HepG2 (cell line): ENCODE results near the gene IGFL1. TPM values are rescaled to one million over a fixed set of nuclear protein-coding genes. Genes with fewer than 3 reads are reported as not detected.

ENCODE experiments used
- HIVEP1 ChIP-seq: sonication (generic); formaldehyde crosslinking; IDR thresholded peaks from 2 replicates; pipeline ENCODE4 v1.4.0; 2020; ENCODE audit warnings: mild to moderate bottlenecking, missing genetic modification reagents
- JDP2 ChIP-seq: sonication (generic); formaldehyde crosslinking; IDR thresholded peaks from 2 replicates; pipeline ENCODE4 v1.8.1; 2022; ENCODE audit warnings: missing genetic modification reagents, borderline replicate concordance
- JUND ChIP-seq: sonication (generic); formaldehyde crosslinking; IDR thresholded peaks from 2 replicates; pipeline ENCODE4 v1.8.0; 2022; ENCODE audit warnings: mild to moderate bottlenecking, missing genetic modification reagents
- KDM2A ChIP-seq: sonication (generic); formaldehyde crosslinking; IDR thresholded peaks from 2 replicates; pipeline ENCODE4 v1.4.0; 2020; ENCODE audit warnings: low read depth, missing genetic modification reagents, borderline replicate concordance
- MEF2D ChIP-seq: sonication (generic); formaldehyde crosslinking; IDR thresholded peaks from 2 replicates; pipeline ENCODE4 v1.5.1; 2020; ENCODE audit warnings: mild to moderate bottlenecking, missing genetic modification reagents
- NFATC3 ChIP-seq: sonication (generic); formaldehyde crosslinking; IDR thresholded peaks from 2 replicates; pipeline ENCODE4 v1.5.1; 2020; ENCODE audit warnings: mild to moderate bottlenecking, missing genetic modification reagents
- SAFB2 ChIP-seq: sonication (generic); formaldehyde crosslinking; IDR thresholded peaks from 2 replicates; pipeline ENCODE4 v1.5.1; 2020; ENCODE audit warnings: missing genetic modification reagents, low read depth, mild to moderate bottlenecking, borderline replicate concordance
- SNAI1 ChIP-seq: sonication (generic); formaldehyde crosslinking; IDR thresholded peaks from 2 replicates; pipeline ENCODE4 v1.5.0; 2020; ENCODE audit warnings: mild to moderate bottlenecking, missing genetic modification reagents, borderline replicate concordance
- TOE1 ChIP-seq: sonication (generic); formaldehyde crosslinking; IDR thresholded peaks from 2 replicates; pipeline ENCODE4 v1.4.0; 2020; ENCODE audit warnings: mild to moderate bottlenecking, missing genetic modification reagents
- ZBTB21 ChIP-seq: sonication (generic); formaldehyde crosslinking; IDR thresholded peaks from 2 replicates; pipeline ENCODE4 v1.4.0; 2020; ENCODE audit warnings: missing genetic modification reagents
- ZNF143 ChIP-seq: sonication (generic); formaldehyde crosslinking; IDR thresholded peaks from 2 replicates; pipeline ENCODE4 v1.4.0; 2020; ENCODE audit warnings: missing genetic modification reagents
- ZNF232 ChIP-seq: sonication (generic); formaldehyde crosslinking; IDR thresholded peaks from 2 replicates; pipeline ENCODE4 v1.4.0; 2020; ENCODE audit warnings: missing genetic modification reagents, borderline replicate concordance
- ZNF256 ChIP-seq: sonication (generic); formaldehyde crosslinking; conservative IDR thresholded peaks from 2 replicates; pipeline ENCODE4 v1.4.0; 2020; ENCODE audit warnings: missing genetic modification reagents
- ZNF335 ChIP-seq: sonication (generic); formaldehyde crosslinking; IDR thresholded peaks from 2 replicates; pipeline ENCODE4 v1.4.0; 2020; ENCODE audit warnings: missing genetic modification reagents
- ZNF430 ChIP-seq: sonication (generic); formaldehyde crosslinking; IDR thresholded peaks from 2 replicates; pipeline ENCODE4 v1.9.0; 2021; ENCODE audit warnings: mild to moderate bottlenecking, missing genetic modification reagents
- ZNF44 ChIP-seq: sonication (generic); formaldehyde crosslinking; IDR thresholded peaks from 2 replicates; pipeline ENCODE4 v1.5.1; 2020; ENCODE audit warnings: mild to moderate bottlenecking, missing genetic modification reagents
- ZNF501 ChIP-seq: sonication (generic); formaldehyde crosslinking; IDR thresholded peaks from 2 replicates; pipeline ENCODE4 v1.5.1; 2020; ENCODE audit warnings: mild to moderate bottlenecking, moderate library complexity, missing genetic modification reagents
- ZNF652 ChIP-seq: IDR thresholded peaks from 2 replicates; pipeline ENCODE4 v1.6.1; 2016; ENCODE audit warnings: low read depth, borderline replicate concordance
- ZNF660 ChIP-seq: sonication (generic); formaldehyde crosslinking; IDR thresholded peaks from 2 replicates; pipeline ENCODE4 v1.5.1; 2020; ENCODE audit warnings: mild to moderate bottlenecking, low read depth, missing genetic modification reagents, borderline replicate concordance
- ZNF891 ChIP-seq: sonication (generic); formaldehyde crosslinking; IDR thresholded peaks from 2 replicates; pipeline ENCODE4 v1.5.0; 2020; ENCODE audit warnings: mild to moderate bottlenecking, missing genetic modification reagents
- polyA plus RNA-seq, 8 experiments: library from polyadenylated mRNA; depleted of rRNA in 3 of 8; stranded (reverse) in 7 of 8; unstranded in 1 of 8; fragments of >200 nt; fragmentation: Illumina TruSeq in 4 of 8; extraction: Trizol in 4 of 8; gene quantifications; 2 replicates each; pipeline versions ENCODE4 v1.2.1 to v1.2.3, GENCODE V29; 2011 to 2016; ENCODE audit warnings: low read depth in 4 of 8, missing spikeins in 1 of 8, mixed read lengths in 1 of 8; ENCODE audit not compliant: insufficient read depth in 1 of 8
- total RNA-seq, 5 experiments: library from RNA; depleted of rRNA; stranded (reverse); fragments of >200 nt; fragmentation: Illumina TruSeq; extraction: Trizol; gene quantifications; 2 replicates each; pipeline ENCODE4 v1.2.3, GENCODE V29; 2016; ENCODE audit warnings: low read depth in 1 of 5
- TF ChIP-seq, protein P1 (sequence below): sonication (generic); formaldehyde crosslinking; IDR thresholded peaks from 2 replicates; pipeline ENCODE4 v1.4.0; 2020; ENCODE audit warnings: missing genetic modification reagents; ENCODE audit errors: not compliant biosample characterization
- TF ChIP-seq, protein P2 (sequence below): sonication (generic); formaldehyde crosslinking; IDR thresholded peaks from 2 replicates; pipeline ENCODE4 v1.8.1; 2022; ENCODE audit warnings: mild to moderate bottlenecking, missing genetic modification reagents
- TF ChIP-seq, protein P3 (sequence below): sonication (generic); formaldehyde crosslinking; IDR thresholded peaks from 2 replicates; pipeline ENCODE4 v1.4.0; 2020; ENCODE audit warnings: missing genetic modification reagents
- TF ChIP-seq, protein P4 (sequence below): sonication (generic); formaldehyde crosslinking; IDR thresholded peaks from 2 replicates; pipeline ENCODE4 v1.4.0; 2020; ENCODE audit warnings: mild to moderate bottlenecking, missing genetic modification reagents
- TF ChIP-seq, protein P5 (sequence below): sonication (generic); formaldehyde crosslinking; conservative IDR thresholded peaks from 2 replicates; pipeline ENCODE4 v1.8.1; 2023; ENCODE audit warnings: missing genetic modification reagents
- TF ChIP-seq, protein P6 (sequence below): IDR thresholded peaks from 2 replicates; pipeline ENCODE4 v1.6.1; 2016; ENCODE audit warnings: missing compliant biosample characterization, missing genetic modification reagents, borderline replicate concordance

The IGFL1 gene
- total and polyA plus RNA-seq, 2 of the 13 experiments (the other 11 are each of a cell fraction or from before 2014, with no cell fraction given), result not detected

DNA sequence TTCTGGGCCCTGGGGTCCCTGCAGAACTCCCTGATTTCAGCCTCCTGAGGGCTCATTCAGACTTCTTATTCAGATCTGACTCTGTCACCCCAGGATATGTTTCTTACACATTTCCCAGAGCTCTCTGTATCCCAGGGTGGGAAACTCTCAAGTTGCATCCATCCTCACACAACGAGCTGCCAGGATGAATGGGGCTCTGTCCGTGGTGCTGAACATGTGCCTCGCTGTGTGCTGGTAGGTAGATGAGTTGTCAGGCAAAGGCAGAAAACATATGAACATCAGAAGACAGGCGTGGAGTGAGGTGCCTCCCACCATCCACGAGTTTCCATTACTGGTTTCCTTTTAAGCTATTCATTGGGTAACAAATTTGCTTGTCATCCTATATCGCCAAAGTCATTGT is 11.4 kb upstream of the IGFL1 start (continued):
- TF ChIP-seq, protein P1, sequence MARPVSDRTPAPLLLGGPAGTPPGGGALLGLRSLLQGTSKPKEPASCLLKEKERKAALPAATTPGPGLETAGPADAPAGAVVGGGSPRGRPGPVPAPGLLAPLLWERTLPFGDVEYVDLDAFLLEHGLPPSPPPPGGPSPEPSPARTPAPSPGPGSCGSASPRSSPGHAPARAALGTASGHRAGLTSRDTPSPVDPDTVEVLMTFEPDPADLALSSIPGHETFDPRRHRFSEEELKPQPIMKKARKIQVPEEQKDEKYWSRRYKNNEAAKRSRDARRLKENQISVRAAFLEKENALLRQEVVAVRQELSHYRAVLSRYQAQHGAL, result no peak
- TF ChIP-seq JUND (CRISPR knock-in tag) (no peak), SNAI1 (CRISPR knock-in tag) (no peak), ZNF256 (no peak), NFATC3 (no peak), ZNF652 (CRISPR knock-in tag) (no peak), ZBTB21 (CRISPR knock-in tag) (no peak), TOE1 (CRISPR knock-in tag) (no peak), MEF2D (CRISPR knock-in tag) (no peak), ZNF143 (no peak), ZNF44 (CRISPR knock-in tag) (no peak), ZNF232 (peak; percentile 62; the same call in 1 of the 2 replicates), ZNF501 (CRISPR knock-in tag) (no peak), ZNF335 (CRISPR knock-in tag) (peak; percentile 60; the same call in 1 of the 2 replicates), HIVEP1 (no peak), KDM2A (CRISPR knock-in tag) (no peak), ZNF660 (CRISPR knock-in tag) (no peak), ZNF891 (CRISPR knock-in tag) (no peak), JDP2 (CRISPR knock-in tag) (no peak), ZNF430 (CRISPR knock-in tag) (no peak), SAFB2 (no peak)
- TF ChIP-seq, protein P2, sequence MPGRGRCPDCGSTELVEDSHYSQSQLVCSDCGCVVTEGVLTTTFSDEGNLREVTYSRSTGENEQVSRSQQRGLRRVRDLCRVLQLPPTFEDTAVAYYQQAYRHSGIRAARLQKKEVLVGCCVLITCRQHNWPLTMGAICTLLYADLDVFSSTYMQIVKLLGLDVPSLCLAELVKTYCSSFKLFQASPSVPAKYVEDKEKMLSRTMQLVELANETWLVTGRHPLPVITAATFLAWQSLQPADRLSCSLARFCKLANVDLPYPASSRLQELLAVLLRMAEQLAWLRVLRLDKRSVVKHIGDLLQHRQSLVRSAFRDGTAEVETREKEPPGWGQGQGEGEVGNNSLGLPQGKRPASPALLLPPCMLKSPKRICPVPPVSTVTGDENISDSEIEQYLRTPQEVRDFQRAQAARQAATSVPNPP (CRISPR knock-in tag), result no peak
- TF ChIP-seq, protein P3, sequence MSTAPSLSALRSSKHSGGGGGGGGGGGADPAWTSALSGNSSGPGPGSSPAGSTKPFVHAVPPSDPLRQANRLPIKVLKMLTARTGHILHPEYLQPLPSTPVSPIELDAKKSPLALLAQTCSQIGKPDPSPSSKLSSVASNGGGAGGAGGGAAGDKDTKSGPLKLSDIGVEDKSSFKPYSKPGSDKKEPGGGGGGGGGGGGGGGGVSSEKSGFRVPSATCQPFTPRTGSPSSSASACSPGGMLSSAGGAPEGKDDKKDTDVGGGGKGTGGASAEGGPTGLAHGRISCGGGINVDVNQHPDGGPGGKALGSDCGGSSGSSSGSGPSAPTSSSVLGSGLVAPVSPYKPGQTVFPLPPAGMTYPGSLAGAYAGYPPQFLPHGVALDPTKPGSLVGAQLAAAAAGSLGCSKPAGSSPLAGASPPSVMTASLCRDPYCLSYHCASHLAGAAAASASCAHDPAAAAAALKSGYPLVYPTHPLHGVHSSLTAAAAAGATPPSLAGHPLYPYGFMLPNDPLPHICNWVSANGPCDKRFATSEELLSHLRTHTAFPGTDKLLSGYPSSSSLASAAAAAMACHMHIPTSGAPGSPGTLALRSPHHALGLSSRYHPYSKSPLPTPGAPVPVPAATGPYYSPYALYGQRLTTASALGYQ, result no peak
- TF ChIP-seq, protein P4, sequence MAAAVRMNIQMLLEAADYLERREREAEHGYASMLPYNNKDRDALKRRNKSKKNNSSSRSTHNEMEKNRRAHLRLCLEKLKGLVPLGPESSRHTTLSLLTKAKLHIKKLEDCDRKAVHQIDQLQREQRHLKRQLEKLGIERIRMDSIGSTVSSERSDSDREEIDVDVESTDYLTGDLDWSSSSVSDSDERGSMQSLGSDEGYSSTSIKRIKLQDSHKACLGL (CRISPR knock-in tag), result no peak
- TF ChIP-seq, protein P5, sequence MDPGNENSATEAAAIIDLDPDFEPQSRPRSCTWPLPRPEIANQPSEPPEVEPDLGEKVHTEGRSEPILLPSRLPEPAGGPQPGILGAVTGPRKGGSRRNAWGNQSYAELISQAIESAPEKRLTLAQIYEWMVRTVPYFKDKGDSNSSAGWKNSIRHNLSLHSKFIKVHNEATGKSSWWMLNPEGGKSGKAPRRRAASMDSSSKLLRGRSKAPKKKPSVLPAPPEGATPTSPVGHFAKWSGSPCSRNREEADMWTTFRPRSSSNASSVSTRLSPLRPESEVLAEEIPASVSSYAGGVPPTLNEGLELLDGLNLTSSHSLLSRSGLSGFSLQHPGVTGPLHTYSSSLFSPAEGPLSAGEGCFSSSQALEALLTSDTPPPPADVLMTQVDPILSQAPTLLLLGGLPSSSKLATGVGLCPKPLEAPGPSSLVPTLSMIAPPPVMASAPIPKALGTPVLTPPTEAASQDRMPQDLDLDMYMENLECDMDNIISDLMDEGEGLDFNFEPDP, result no peak
- TF ChIP-seq, protein P6, sequence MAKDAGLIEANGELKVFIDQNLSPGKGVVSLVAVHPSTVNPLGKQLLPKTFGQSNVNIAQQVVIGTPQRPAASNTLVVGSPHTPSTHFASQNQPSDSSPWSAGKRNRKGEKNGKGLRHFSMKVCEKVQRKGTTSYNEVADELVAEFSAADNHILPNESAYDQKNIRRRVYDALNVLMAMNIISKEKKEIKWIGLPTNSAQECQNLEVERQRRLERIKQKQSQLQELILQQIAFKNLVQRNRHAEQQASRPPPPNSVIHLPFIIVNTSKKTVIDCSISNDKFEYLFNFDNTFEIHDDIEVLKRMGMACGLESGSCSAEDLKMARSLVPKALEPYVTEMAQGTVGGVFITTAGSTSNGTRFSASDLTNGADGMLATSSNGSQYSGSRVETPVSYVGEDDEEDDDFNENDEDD (CRISPR knock-in tag), result no peak
